HG02870 (cell line): ENCODE measurements around the gene FAAP24.
"Not testable (repeated sequence)": the region's sequence is repeated elsewhere in the genome, so short reads cannot be mapped to it uniquely, and the experiment has no call there.

Source experiments
- ATAC-seq: cut with Tn5 transposase; IDR thresholded peaks from one replicate; pipeline ENCODE4 v1.9.1; 2021; ENCODE audit warnings: mild to moderate bottlenecking, moderate library complexity; ENCODE audit not compliant: unreplicated experiment

The FAAP24 gene, protein sequence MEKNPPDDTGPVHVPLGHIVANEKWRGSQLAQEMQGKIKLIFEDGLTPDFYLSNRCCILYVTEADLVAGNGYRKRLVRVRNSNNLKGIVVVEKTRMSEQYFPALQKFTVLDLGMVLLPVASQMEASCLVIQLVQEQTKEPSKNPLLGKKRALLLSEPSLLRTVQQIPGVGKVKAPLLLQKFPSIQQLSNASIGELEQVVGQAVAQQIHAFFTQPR

GRCh38 chr19:32971715-32972540 is at the start of gene FAAP24, which contains the start of gene CEP89:
TSS of gene FAAP24 (plus strand) at chr19:32972242. CDS start at chr19:32973197, 955 bp downstream.
TSS of gene CEP89 (minus strand) at chr19:32971958. CDS start at chr19:32971874, 84 bp downstream.
- peak; percentile 99 for ATAC-seq

DNA sequence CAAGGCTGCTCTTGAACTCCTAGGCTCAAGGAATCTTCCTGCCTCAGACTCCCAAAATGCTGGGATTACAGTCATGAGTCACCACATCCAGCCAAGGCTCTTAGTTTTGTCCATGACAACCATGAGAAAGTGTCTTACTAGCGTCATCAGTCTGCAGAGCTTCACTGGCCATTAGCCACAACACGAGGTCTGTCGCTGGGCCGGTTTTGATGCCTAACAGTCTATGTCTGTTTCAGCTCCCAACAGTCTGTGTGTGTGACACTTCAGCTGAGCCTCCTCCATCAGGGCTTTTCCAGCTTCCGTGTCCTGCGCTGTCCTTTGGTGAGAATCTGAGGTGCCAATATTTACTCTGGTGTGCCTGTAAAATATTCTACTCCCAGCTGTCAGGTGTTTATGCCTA is 47.8 kb upstream of the FAAP24 start:
- ATAC-seq = no peak

GRCh38 chr19:32928806-32929205 is 43.2 kb upstream of the FAAP24 start:
- ATAC-seq = no peak

GRCh38 chr19:32930567-32930966 is 41.5 kb upstream of the FAAP24 start:
- ATAC-seq = no peak

DNA sequence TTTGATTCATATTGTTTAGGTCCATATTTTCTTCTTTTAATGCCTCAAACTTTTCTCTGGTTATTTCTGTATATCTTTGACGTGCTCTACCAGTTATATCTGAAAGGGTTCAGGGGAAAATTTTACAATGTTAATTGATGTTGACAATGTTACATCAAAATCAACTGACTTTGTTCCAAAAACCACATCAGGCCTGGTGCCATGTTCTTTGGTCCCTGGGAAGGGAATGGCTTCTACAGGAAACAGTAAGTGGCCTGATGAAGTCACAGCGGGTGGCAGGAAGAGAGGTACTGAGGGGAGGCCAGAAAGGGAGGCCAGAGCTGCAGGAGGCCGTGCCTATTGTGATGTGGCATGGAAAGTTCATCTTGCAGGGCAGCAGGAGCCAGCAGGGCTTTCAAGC is 38.5 kb upstream of the FAAP24 start:
- ATAC-seq = no peak

DNA sequence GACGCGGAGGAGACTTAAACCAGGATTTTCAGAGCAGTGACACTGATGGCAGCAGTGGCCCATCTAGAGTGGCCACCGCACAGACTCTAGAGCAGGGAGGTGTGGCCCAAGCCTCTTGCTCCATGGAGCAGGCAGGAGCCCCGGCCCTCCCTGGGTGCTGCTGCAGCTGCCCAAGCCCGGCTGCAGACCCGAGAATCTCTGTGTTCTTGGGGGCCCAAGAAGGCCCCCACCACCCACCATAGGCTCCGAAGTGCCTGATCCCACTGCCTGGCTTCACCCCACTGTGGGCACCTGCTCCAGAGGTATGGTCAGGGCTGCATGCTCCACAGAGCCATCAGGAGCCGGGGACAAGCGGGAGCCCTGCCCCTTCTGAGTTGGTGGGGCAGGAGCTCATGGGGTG is 36.4 kb upstream of the FAAP24 start:
- ATAC-seq = no peak

DNA sequence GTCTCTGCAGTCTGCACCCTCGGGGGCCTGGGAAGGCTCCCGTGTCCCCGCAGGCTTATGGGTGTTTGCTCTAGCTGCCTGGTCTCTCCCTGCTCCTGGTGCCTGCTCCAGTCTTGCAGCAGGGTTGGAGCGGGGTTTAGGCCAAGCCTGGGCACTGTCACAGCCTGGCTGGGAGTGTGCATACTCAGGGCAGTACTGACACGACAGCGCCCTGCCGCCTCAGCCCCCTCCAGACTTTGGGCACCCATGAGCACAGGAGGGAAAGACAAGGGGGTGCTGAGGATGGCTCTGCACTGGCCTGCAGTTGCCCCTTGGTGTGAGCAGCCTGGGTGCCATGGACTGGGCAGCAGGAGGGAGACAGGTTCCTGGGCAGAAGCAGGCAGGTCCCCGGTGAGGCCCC is 36.0 kb upstream of the FAAP24 start:
- ATAC-seq = no peak

GRCh38 chr19:32941273-32941672 is 30.8 kb upstream of the FAAP24 start:
- not testable (repeated sequence) for ATAC-seq

DNA sequence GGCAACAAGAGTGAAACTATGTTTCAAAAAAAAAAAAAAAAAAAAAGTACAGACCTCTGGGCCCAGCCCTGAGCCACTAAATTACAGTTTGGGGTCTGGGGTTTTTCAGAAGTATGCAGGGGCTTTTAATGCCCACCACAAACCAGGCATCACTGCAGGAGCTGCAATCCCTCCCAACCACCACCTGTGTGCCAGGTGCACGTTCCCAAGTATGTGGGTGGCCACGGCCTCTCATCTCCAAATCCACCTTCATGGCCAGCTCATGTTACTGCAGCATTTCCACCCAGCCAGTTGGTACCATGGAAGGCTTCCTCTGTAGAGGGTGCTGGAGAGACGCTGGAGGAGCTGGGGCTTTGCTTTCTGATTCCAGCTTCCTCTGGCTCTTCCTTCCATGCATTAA is 26.8 kb upstream of the FAAP24 start:
- no peak for ATAC-seq

GRCh38 chr19:32966750-32967149 is 5.3 kb upstream of the FAAP24 start:
- no peak for ATAC-seq

GRCh38 chr19:32969549-32969948 is 2.5 kb upstream of the FAAP24 start:
- ATAC-seq = no peak

GRCh38 chr19:32971012-32971595 is 938 bp upstream of the FAAP24 start:
- no peak for ATAC-seq

- ATAC-seq = no peak
Measured at GRCh38 chr19:32976223-32976805, 4.3 kb downstream of the FAAP24 start.

GRCh38 chr19:32977280-32977679 is 5.2 kb downstream of the FAAP24 start:
- no peak for ATAC-seq

- not testable (repeated sequence) for ATAC-seq
Measured at GRCh38 chr19:32977813-32978212, 5.8 kb downstream of the FAAP24 start.

- ATAC-seq = not testable (repeated sequence)
Measured at GRCh38 chr19:32979807-32980206, 7.8 kb downstream of the FAAP24 start.

DNA sequence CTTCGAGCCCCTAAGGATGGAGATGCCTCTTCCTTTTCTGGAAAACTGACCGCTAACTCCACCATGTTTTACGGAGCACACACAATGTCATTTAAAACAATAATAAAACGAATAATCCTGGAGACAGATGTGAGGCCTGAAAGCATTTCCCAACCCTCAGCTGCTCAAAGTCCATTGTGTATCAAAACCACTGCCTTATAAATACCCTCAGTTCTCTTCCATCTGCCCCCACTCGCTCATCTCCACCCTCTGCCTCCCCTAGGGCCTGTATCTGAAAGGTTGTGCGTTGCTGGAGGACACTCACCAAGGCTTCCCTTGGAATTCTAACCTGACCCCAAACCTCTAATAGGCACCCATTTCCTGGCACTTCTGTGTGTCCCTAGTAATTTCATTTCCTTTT is 10.4 kb downstream of the FAAP24 start:
- ATAC-seq = not testable (repeated sequence)

DNA sequence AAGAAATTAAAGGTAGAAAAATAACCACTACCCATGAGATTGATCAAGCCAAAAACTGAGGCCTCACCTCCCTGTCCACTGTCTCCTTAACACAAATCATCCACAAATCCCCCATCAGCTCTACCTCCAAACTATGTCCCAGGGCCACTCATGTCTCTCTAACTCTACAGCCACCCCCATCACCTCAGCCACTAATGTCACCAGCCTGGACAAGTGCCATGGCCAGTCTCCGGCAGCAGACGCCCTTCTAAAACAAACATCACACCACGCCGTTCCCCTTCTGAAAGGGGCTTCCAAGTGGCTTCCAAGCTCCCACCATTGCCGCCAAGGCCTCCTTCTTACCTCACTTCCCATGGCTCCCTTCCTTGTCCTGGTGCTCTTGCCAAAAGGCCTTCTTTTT is 16.2 kb downstream of the FAAP24 start:
- ATAC-seq = not testable (repeated sequence)

DNA sequence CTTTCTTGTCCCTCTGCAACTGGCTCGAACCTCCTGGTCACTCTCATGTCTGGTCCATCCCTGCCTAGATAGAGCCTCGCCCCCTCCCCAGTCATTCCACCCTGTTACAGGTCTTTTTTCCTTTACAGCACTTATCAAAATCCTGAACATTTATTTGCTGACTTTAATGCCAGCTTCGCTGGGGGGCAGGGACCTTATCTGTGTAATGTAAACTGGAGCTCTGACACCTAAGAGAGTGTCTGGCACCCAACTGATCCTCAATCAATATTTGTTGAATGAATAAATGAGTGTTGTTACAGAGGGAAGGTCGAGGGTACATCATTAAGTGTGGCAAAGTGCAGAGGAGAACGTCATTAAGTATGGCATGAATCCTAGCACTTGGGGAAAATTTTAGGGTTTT is 16.7 kb downstream of the FAAP24 start:
- no peak for ATAC-seq

DNA sequence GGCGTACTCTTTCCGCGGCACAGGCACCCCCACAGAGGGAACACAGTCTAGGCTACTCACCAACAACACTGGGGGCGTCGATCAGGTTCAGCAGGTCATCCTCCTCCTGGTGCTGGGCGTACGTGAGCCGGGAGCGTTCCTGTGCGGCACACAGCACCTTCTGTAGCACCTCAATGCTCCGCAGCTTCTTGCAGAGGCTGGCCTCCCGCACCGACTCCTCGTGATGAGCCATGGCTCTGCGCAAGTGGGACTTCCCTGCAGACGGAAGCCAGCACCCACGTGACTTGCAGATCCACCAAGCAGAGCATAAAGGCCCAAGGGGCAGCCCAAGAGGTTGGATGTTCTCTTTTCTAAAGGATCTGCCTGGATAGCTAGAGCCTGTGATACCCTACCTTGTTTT is 23.9 kb downstream of the FAAP24 start:
- not testable (repeated sequence) for ATAC-seq

GRCh38 chr19:32997061-32997464 is 25.0 kb downstream of the FAAP24 start:
- not testable (repeated sequence) for ATAC-seq
